ENCODE measurements around the gene MCM9.
"Not testable (repeated sequence)": the region's sequence is repeated elsewhere in the genome, so short reads cannot be mapped to it uniquely, and the experiment has no call there.

The MCM9 gene

GRCh38 chr6:118892355-118892991 lies 42.5 kb downstream of the MCM9 start:
- DNase-seq = no peak

GRCh38 chr6:118890997-118891790 lies 43.8 kb downstream of the MCM9 start:
- no peak for DNase-seq

- DNase-seq = no peak
Measured at GRCh38 chr6:118889163-118889562, 45.8 kb downstream of the MCM9 start.

- DNase-seq = no peak
Measured at GRCh38 chr6:118886641-118887040, 48.3 kb downstream of the MCM9 start.

GRCh38 chr6:118882314-118882905 lies 52.5 kb downstream of the MCM9 start:
- no peak for DNase-seq

GRCh38 chr6:118881440-118882313 lies 53.3 kb downstream of the MCM9 start:
- no peak for DNase-seq

- DNase-seq = no peak
Measured at GRCh38 chr6:118877806-118878205, 57.2 kb downstream of the MCM9 start.

- DNase-seq = no peak
Measured at GRCh38 chr6:118876814-118877213, 58.1 kb downstream of the MCM9 start.

GRCh38 chr6:118876198-118876597 lies 58.8 kb downstream of the MCM9 start:
- no peak for DNase-seq

- DNase-seq = no peak
Measured at GRCh38 chr6:118875672-118876071, 59.3 kb downstream of the MCM9 start.

- no peak for DNase-seq
Measured at GRCh38 chr6:118873239-118873638, 61.7 kb downstream of the MCM9 start.

- no peak for DNase-seq
Measured at GRCh38 chr6:118872726-118873125, 62.2 kb downstream of the MCM9 start.

- DNase-seq = no peak
Measured at GRCh38 chr6:118872318-118872717, 62.6 kb downstream of the MCM9 start.

- no peak for DNase-seq
Measured at GRCh38 chr6:118871331-118871730, 63.6 kb downstream of the MCM9 start.

- no peak for DNase-seq
Measured at GRCh38 chr6:118869894-118870589, 64.9 kb downstream of the MCM9 start.

GRCh38 chr6:118869350-118869749 lies 65.6 kb downstream of the MCM9 start:
- DNase-seq = no peak

GRCh38 chr6:118868901-118869300 lies 66.1 kb downstream of the MCM9 start:
- DNase-seq = not testable (repeated sequence)

GRCh38 chr6:118867181-118867580 lies 67.8 kb downstream of the MCM9 start:
- DNase-seq = no peak

GRCh38 chr6:118865100-118865391 lies 69.9 kb downstream of the MCM9 start:
- no peak for DNase-seq

GRCh38 chr6:118864341-118865099 lies 70.4 kb downstream of the MCM9 start:
- DNase-seq = no peak

GRCh38 chr6:118862443-118862842 lies 72.5 kb downstream of the MCM9 start:
- DNase-seq = no peak

- DNase-seq = no peak
Measured at GRCh38 chr6:118860880-118861279, 74.1 kb downstream of the MCM9 start.
